K562 (cell line): ENCODE data around the gene PPP1R12C. TPM values are rescaled to one million over a fixed set of nuclear protein-coding genes. Genes with fewer than 3 reads are reported as not detected.

ENCODE experiments used
- ASH1L ChIP-seq: fragments of 450-650 bp; IDR thresholded peaks from 2 replicates; pipeline ENCODE4 v1.6.1; 2018; ENCODE audit warnings: borderline replicate concordance, mild to moderate bottlenecking, low read depth; ENCODE audit not compliant: partially characterized antibody
- BRD4 ChIP-seq: fragments of 200-600 bp; sonication (generic); IDR thresholded peaks from 2 replicates; pipeline ENCODE4 v1.6.1; 2017; ENCODE audit warnings: inconsistent platforms
- CHD2 ChIP-seq: IDR thresholded peaks from 2 replicates; pipeline ENCODE4 v1.6.1; 2011; ENCODE audit warnings: low read depth, low read length
- EGR1 ChIP-seq: fragments of 450-650 bp; conservative IDR thresholded peaks from 2 replicates; pipeline ENCODE4 v1.6.1; 2017; ENCODE audit warnings: mild to moderate bottlenecking
- EP300 ChIP-seq: IDR thresholded peaks from 2 replicates; pipeline ENCODE4 v1.6.1; 2012; ENCODE audit warnings: low read length, improper control_type of control experiment
- ESRRA ChIP-seq: fragments of 450-650 bp; IDR thresholded peaks from 2 replicates; pipeline ENCODE4 v1.6.1; 2014; ENCODE audit warnings: low read depth, mild to moderate bottlenecking, moderate library complexity, borderline replicate concordance
- EZH2 ChIP-seq: IDR thresholded peaks from 2 replicates; pipeline ENCODE4 v1.6.1; 2012; ENCODE audit warnings: low read depth, mild to moderate bottlenecking, inconsistent platforms, low read length, borderline replicate concordance
- GMEB1 ChIP-seq: fragments of 250-450 bp; sonication (Bioruptor Pico); IDR thresholded peaks from 2 replicates; pipeline ENCODE4 v1.4.0; 2020; ENCODE audit warnings: mild to moderate bottlenecking
- HBP1 ChIP-seq: fragments of 450-650 bp; formaldehyde crosslinking; IDR thresholded peaks from 2 replicates; pipeline ENCODE4 v1.4.0; 2022; ENCODE audit warnings: missing genetic modification characterization
- HMG20A ChIP-seq: fragments of 450-650 bp; formaldehyde crosslinking; conservative IDR thresholded peaks from 2 replicates; pipeline ENCODE4 v1.4.0; 2020; ENCODE audit warnings: mild to moderate bottlenecking, mixed read lengths
- ILF3 ChIP-seq: fragments of 450-650 bp; IDR thresholded peaks from 2 replicates; pipeline ENCODE4 v1.6.1; 2018; ENCODE audit warnings: antibody characterized with exemption, mild to moderate bottlenecking, moderate library complexity, borderline replicate concordance
- KLF1 ChIP-seq: fragments of 450-650 bp; IDR thresholded peaks from 2 replicates; pipeline ENCODE4 v1.6.1; 2016; ENCODE audit warnings: missing genetic modification characterization, missing compliant biosample characterization
- MAZ ChIP-seq, 2 experiments: fragments of 450-650 bp in 1 of 2; sonication (generic) in 1 of 2; formaldehyde crosslinking; IDR thresholded peaks in 1 of 2; conservative IDR thresholded peaks in 1 of 2; 2 replicates each; pipeline versions ENCODE4 v1.4.0 to v1.5.0; 2020; ENCODE audit warnings: mild to moderate bottlenecking in 1 of 2, missing genetic modification reagents in 1 of 2
- NFE2 ChIP-seq: IDR thresholded peaks from 2 replicates; pipeline ENCODE4 v1.6.1; 2014; ENCODE audit warnings: antibody characterized with exemption, low read depth
- NR1H2 ChIP-seq: sonication (generic); formaldehyde crosslinking; IDR thresholded peaks from 2 replicates; pipeline ENCODE4 v1.4.0; 2020; ENCODE audit warnings: mild to moderate bottlenecking, missing genetic modification reagents
- NRF1 ChIP-seq, 2 experiments: fragments of 450-650 bp; IDR thresholded peaks in 1 of 2; conservative IDR thresholded peaks in 1 of 2; 2 replicates each; pipeline ENCODE4 v1.6.1; 2014; ENCODE audit warnings: mild to moderate bottlenecking in 2 of 2
- PHF8 ChIP-seq: fragments of 200-600 bp; sonication (generic); IDR thresholded peaks from 2 replicates; pipeline ENCODE4 v1.6.1; 2012; ENCODE audit warnings: mixed run types, mild to moderate bottlenecking, inconsistent platforms, low read length, moderate library complexity, borderline replicate concordance
- POLR2AphosphoS2 ChIP-seq: IDR thresholded peaks from 2 replicates; pipeline ENCODE4 v1.6.1; 2012; ENCODE audit warnings: low read length, improper control_type of control experiment
- POLR3G ChIP-seq: IDR thresholded peaks from 2 replicates; pipeline ENCODE4 v1.6.1; 2011; ENCODE audit not compliant: insufficient read length, insufficient replicate concordance; ENCODE audit errors: extremely low read depth
- PYGO2 ChIP-seq: fragments of 450-650 bp; IDR thresholded peaks from 2 replicates; pipeline ENCODE4 v1.6.1; 2016; ENCODE audit warnings: mild to moderate bottlenecking, missing genetic modification characterization, moderate library complexity, missing compliant biosample characterization
- RAD51 ChIP-seq: fragments of 450-650 bp; IDR thresholded peaks from 2 replicates; pipeline ENCODE4 v1.7.1; 2016; ENCODE audit warnings: low read depth, mild to moderate bottlenecking, borderline replicate concordance
- ZC3H4 ChIP-seq: sonication (generic); formaldehyde crosslinking; IDR thresholded peaks from 2 replicates; pipeline ENCODE4 v1.9.0; 2021; ENCODE audit warnings: missing genetic modification reagents, borderline replicate concordance
- ZKSCAN8 ChIP-seq: fragments of 200-800 bp; sonication (Bioruptor generic); IDR thresholded peaks from 2 replicates; pipeline ENCODE4 v1.6.1; 2016; ENCODE audit warnings: missing genetic modification characterization, missing compliant biosample characterization
- ZNF217 ChIP-seq: sonication (generic); formaldehyde crosslinking; IDR thresholded peaks from 2 replicates; pipeline ENCODE4 v1.8.0; 2022; ENCODE audit warnings: mild to moderate bottlenecking, missing genetic modification reagents
- ZNF347 ChIP-seq: fragments of 450-650 bp; formaldehyde crosslinking; IDR thresholded peaks from 2 replicates; pipeline ENCODE4 v1.4.0; 2020; ENCODE audit warnings: low read depth, mild to moderate bottlenecking, moderate library complexity
- ZNF561 ChIP-seq: fragments of 450-650 bp; formaldehyde crosslinking; conservative IDR thresholded peaks from 2 replicates; pipeline ENCODE4 v1.4.0; 2020; ENCODE audit warnings: mild to moderate bottlenecking, moderate library complexity
- polyA plus RNA-seq, 8 experiments: library from polyadenylated mRNA; depleted of rRNA in 4 of 8; stranded (reverse) in 5 of 8; unstranded in 3 of 8; fragments of >200 nt; fragmentation: Nextera tagmentation in 2 of 8; fragmentation: Illumina TruSeq in 1 of 8; extraction: Ambion mirVana in 2 of 8; extraction: Trizol in 1 of 8; gene quantifications; 2 replicates each; pipeline versions ENCODE4 v1.2.1 to v1.2.3, GENCODE V29; 2011 to 2014; ENCODE audit warnings: inconsistent platforms in 1 of 8, missing spikeins in 1 of 8
- total RNA-seq, 7 experiments: library from RNA; depleted of rRNA in 6 of 7; stranded (reverse); fragments of >200 nt in 6 of 7; fragmentation: Illumina TruSeq in 2 of 7; extraction: Trizol in 2 of 7; gene quantifications; 2 replicates each; pipeline versions ENCODE4 v1.2.1 to v1.2.3, GENCODE V29; 2011 to 2021; ENCODE audit warnings: low replicate concordance in 1 of 7
- TF ChIP-seq, protein P1 (sequence below): fragments of 250-450 bp; sonication (Bioruptor Pico); IDR thresholded peaks from 2 replicates; pipeline ENCODE4 v1.8.0; 2022; ENCODE audit warnings: moderate library complexity, mild to moderate bottlenecking, inconsistent platforms

The PPP1R12C gene
- total and polyA plus RNA-seq, 9 of the 15 experiments (the other 6 are each of a cell fraction or from before 2014, with no cell fraction given), result 1.8 to 136 (median 33.7) TPM

GRCh38 chr19:55146705-55147273 lies 29.4 kb upstream of the PPP1R12C start (continued):
- peak; percentile 69 to 95 for TF ChIP-seq MAZ (CRISPR knock-in tag; conservative IDR thresholded peaks at IDR 0.05 in 1 of 2, IDR thresholded peaks at IDR 0.05 in 1 of 2)
- no peak for TF ChIP-seq POLR3G
- TF ChIP-seq NR1H2 (CRISPR knock-in tag), result no peak
- no peak for TF ChIP-seq ZNF561 (CRISPR knock-in tag)
- TF ChIP-seq HMG20A (CRISPR knock-in tag), result no peak
- TF ChIP-seq EGR1, result no peak; the same call in 1 of the 2 replicates
- TF ChIP-seq ZNF217 (CRISPR knock-in tag), result no peak
- TF ChIP-seq, protein P1, sequence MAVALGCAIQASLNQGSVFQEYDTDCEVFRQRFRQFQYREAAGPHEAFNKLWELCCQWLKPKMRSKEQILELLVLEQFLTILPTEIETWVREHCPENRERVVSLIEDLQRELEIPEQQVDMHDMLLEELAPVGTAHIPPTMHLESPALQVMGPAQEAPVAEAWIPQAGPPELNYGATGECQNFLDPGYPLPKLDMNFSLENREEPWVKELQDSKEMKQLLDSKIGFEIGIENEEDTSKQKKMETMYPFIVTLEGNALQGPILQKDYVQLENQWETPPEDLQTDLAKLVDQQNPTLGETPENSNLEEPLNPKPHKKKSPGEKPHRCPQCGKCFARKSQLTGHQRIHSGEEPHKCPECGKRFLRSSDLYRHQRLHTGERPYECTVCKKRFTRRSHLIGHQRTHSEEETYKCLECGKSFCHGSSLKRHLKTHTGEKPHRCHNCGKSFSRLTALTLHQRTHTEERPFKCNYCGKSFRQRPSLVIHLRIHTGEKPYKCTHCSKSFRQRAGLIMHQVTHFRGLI (CRISPR knock-in tag), result no peak
- no peak for TF ChIP-seq NFE2
- TF ChIP-seq BRD4, result no peak
- no peak for TF ChIP-seq ASH1L
- peak; percentile 61; the same call in 1 of the 2 replicates for TF ChIP-seq PHF8
- no peak for TF ChIP-seq CHD2
- no peak for TF ChIP-seq ILF3
- TF ChIP-seq EZH2, result no peak
- TF ChIP-seq KLF1, result no peak
- 0 out of 2 replicates have a peak, but pooled peaks have one; percentile 11 for TF ChIP-seq EP300
- TF ChIP-seq ESRRA, result 0 out of 2 replicates have a peak, but pooled peaks have one; percentile 18
- no peak for TF ChIP-seq ZNF347 (CRISPR knock-in tag)
- TF ChIP-seq ZC3H4 (CRISPR knock-in tag), result no peak
- TF ChIP-seq PYGO2 (tag), result no peak
- TF ChIP-seq ZKSCAN8, result no peak
- TF ChIP-seq RAD51, result no peak
- no peak for TF ChIP-seq HBP1 (CRISPR knock-in tag)
- no peak for TF ChIP-seq GMEB1 (CRISPR knock-in tag)
- TF ChIP-seq POLR2AphosphoS2, result no peak
- TF ChIP-seq NRF1 (conservative IDR thresholded peaks at IDR 0.05 in 1 of 2, IDR thresholded peaks at IDR 0.05 in 1 of 2), result peak; percentile 40 to 41; a peak in 2 of 4 replicates
